ENCODE measurements around the gene C3AR1.

The C3AR1 gene

DNA sequence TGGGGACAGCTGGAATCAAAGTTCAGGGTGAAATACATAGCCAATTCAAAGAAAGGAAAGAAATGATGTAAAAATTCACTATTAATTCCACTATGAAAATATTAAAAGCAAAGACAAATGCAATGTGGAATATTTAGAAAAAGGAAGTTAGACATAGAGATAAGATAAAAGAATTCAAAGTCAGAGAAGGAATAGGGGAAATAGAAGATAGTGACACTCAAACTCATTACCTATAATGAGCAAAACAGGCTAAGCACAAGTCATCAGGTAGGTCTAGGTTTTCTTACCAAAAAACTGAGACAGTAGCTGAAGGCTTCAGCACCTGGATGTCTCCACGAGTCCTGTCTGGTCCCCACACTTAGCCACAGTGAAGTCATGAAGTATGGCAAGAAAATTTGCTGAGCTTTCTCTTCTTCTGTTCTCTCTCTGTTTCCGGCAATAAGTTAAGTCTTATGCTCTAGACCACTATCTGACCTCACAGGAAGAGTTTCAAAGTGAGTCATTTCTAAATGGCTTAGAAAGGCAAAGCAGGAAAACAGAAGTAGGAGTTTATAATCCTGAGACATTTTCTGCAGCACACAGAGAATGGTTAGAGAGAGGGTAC is at the start of gene C3AR1:
Gene C3AR1 (minus strand): TSS at position 369 of the 604 bp plus-strand sequence. CDS start 6,174 bp downstream, outside the sequence.
- TF ChIP-seq, protein P1, sequence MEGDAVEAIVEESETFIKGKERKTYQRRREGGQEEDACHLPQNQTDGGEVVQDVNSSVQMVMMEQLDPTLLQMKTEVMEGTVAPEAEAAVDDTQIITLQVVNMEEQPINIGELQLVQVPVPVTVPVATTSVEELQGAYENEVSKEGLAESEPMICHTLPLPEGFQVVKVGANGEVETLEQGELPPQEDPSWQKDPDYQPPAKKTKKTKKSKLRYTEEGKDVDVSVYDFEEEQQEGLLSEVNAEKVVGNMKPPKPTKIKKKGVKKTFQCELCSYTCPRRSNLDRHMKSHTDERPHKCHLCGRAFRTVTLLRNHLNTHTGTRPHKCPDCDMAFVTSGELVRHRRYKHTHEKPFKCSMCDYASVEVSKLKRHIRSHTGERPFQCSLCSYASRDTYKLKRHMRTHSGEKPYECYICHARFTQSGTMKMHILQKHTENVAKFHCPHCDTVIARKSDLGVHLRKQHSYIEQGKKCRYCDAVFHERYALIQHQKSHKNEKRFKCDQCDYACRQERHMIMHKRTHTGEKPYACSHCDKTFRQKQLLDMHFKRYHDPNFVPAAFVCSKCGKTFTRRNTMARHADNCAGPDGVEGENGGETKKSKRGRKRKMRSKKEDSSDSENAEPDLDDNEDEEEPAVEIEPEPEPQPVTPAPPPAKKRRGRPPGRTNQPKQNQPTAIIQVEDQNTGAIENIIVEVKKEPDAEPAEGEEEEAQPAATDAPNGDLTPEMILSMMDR (IDR thresholded peaks at IDR 0.05), result no peak

GRCh38 chr12:8108808-8109398 is 42.7 kb upstream of the C3AR1 start:
- TF ChIP-seq, protein P1 (IDR thresholded peaks at IDR 0.05), result peak; percentile 99

DNA sequence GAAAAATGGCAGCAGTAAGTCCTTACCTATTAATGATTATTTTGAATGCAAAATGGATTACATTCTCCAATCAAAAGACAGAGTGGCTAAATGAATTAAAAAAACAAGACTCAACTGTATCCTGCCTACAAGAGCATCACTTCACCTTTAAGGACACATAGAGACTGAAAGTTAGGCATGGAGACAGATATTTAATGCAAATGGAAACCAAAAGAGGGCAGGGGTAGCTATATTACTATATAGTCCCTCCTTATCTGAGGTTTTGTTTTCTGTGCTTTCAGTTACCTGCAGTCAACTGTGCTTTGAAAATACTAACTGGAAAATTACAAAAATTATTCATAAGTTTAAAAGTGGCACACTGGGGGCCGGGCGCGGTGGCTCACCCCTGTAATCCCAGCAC is 33.1 kb upstream of the C3AR1 start:
- TF ChIP-seq, protein P1 (IDR thresholded peaks at IDR 0.05), result no peak

GRCh38 chr12:8096281-8096915 is 30.2 kb upstream of the C3AR1 start:
- TF ChIP-seq, protein P1 (IDR thresholded peaks at IDR 0.05), result no peak

DNA sequence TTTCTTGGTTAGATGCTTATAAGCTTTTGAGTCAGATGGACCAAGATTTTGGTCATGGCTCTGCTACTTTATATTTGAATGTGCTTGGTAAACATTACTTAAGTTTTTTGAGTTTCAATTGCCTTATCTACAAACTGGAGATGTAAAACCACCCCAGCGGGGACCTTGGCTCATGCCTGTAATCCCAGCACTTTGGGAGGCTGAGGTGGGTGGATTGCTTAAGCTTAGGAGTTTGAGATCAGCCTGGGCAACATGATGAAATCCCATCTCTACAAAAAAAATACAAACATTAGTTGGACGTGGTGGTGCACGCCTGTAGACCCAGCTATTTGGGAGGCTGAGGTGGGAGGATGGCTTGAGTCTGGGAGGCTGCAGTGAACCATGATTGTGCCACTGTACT is 27.1 kb upstream of the C3AR1 start:
- TF ChIP-seq, protein P1 (IDR thresholded peaks at IDR 0.05), result no peak

GRCh38 chr12:8089716-8090115 is 23.6 kb upstream of the C3AR1 start:
- TF ChIP-seq, protein P1 (IDR thresholded peaks at IDR 0.05), result no peak

DNA sequence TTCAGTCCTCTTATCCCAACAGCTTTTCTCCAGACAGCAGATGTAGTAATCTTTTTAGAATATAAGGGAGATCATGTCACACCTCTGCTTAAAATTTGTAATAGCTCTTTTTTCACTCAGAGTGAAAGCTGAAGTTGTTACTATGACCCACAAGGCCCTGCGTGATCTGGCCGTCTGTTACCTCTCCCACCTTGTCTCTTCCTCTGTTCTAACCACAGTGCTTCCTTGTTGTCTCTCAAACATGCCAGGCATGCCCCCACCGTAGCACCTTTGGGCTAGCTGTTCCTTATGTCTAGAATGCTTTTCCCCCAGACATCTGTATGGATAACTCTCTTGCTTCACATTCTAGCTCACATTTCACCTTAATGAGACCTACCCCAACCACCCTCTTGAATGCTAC is 22.4 kb upstream of the C3AR1 start:
- TF ChIP-seq, protein P1 (IDR thresholded peaks at IDR 0.05), result no peak

Data from LNCAP (cell line).